Measurements from ENCODE around the gene KIAA1549. TPM values are rescaled to one million over a fixed set of nuclear protein-coding genes. Genes with fewer than 3 reads are reported as not detected.

The KIAA1549 gene
- total RNA-seq, 1 donor from 2014 or later, result 3.4 TPM

DNA sequence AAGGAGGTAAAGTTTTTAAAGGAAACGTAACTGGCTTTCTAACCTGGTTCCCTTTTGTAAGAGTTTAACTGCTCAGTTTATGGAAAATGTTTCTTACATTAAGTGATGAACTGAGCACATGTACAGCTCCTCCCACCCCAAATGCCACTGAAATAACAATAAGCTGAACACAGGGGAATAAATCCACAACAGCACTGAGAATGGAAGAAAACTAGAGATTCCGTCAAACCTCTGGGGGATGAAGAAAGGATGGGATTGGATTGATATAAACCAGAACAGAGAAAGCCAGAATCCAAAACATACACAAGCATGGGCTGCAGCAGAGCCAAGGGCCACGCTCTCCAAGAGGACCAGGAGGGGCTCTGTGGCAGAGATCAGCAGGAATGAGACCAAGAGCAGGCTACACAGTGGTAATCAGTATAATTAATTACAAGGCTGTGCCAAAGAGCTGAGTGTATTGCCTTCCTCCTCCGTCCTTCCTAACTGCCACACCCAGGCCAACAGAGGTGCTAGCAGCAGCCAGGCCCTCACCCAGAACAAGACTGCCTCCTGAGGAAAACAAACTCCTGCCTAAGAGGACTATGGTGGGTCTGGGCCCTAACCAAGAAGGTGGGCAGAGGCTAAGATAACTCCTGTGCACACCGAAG is 73.9 kb downstream of the KIAA1549 start:
- peak; percentile 74 for DNase-seq (ENCODE audit: low spot score)

DNA sequence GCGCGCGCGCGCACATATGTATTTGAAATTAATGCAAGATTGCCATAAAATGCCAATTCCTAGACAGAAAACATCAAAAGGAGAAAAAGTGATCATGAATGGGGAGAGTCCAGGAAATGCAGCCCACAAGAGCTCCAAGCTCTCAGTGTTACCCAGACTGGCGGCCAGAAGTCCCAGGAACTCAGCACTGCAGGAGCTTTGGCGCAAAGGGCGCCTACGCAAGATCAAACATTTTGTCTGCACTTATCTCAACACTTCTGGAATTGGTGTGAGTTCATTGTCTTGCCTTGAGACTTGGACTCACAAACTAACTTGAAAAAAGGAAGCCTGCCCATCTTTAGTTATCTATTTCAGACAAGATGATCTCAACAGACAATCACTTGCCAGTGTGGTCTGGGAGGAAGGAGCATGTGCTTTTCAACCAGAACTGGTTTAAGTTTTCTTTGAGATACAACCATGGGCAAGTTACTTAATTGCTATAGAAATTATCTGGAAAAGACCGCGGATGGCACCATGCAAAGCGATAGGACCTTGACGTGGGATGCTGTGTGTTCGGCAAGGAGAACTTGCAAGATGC is 77.2 kb downstream of the KIAA1549 start:
- no peak for DNase-seq (ENCODE audit: low spot score)

DNA sequence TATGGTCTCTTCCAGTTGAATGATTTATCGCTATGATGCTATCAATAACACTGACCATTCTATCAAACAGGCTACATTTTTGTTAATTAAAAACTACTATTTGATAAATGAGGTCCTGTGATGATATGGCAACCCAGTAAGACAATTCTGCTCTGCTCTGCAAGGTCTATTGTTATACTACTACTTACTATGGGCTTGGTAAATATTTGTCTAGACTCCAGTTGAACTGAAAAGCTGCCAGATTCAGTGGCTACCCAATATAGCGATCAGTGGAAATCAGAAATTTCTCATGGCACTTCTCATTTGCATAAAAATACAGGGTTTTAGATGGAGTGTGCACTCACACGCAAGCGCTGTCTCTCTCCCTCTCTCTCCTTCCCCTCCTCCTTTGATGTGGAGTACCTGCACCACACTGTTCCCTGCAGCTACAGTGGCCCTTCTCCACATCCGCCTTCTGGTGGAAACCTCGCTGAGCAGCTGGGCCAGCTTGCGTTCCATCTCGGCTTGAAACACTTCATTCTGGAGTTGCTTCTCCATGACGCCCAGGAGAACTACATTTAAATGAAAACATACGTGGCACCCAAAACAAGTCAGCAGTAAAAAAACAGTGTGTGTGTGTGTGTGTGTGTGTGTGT is 77.9 kb downstream of the KIAA1549 start:
- DNase-seq (ENCODE audit: low spot score), result no peak

DNA sequence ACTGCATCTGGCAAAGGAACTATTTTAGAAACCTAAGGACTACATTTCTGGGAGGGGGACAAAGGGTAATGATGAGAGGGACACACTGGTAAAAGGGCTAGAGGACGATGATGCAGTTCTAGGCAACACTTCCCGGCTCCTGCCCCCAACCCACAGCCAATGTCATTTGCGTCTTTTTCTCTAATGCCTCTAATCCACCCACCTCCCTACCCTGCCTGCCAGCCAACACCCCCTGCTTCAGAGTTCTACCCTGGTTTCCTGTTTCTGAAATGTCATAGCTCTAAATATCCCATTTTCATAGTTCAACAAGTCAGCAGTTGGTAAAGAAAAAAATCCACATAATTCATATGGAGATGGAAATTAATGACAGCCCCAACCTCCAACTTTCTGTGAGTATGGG is 79.0 kb downstream of the KIAA1549 start:
- DNase-seq (ENCODE audit: low spot score), result no peak

DNA sequence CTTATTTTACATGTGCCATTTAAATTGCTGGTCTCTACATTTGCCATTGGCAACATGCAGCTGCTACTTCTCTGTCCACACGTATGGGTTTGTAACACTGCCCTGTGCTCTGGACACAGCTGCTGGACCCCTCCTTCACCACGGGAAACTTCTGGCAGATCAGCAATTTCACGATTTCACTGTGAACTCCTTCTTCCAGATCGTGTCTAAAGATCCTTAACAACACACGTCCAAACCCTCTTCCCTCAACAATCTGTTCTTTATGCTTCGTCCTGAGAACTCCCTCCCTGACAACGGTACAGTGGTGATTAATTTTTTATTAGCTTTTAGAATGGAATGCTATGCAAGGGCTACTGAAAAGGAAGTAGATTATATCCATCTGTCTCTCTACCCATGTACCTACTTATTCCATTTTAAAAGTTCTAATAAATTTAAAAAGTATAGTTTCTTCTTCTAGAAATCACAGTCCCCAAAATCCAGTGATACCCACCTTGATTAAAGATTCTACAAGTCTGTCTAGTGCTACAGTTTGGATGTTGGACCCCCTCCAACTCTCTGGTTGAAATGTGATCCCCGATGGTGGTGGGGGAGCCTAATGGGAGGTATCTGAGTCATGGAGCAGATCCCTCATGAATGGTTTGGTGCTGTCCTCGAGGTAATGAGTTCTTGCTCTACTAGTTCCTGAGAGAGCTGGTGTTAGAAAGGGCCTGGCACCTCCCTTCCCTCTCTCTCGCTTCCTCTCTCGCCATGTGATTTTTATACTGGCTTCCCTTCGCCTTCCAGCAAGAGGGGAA is 81.0 kb downstream of the KIAA1549 start:
- DNase-seq (ENCODE audit: low spot score), result no peak

DNA sequence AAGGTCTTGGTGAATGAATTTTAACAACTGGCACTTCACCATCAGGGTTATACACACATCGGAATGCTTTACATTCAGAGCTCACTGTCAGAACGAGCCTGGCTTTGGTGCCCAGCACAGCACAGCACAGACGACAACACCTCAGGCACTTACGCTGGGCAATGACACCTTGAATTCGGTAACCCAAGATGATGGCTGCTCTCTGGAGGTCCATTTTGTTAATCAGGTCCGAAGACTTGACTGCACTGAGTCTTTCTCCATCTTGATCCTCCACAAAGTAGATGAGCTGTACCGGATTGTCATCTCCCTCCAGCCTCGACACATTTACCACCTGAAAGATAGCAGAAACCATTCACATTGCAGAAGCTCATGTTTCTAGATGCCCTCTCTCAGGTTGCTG is 82.4 kb downstream of the KIAA1549 start:
- DNase-seq (ENCODE audit: low spot score), result no peak

DNA sequence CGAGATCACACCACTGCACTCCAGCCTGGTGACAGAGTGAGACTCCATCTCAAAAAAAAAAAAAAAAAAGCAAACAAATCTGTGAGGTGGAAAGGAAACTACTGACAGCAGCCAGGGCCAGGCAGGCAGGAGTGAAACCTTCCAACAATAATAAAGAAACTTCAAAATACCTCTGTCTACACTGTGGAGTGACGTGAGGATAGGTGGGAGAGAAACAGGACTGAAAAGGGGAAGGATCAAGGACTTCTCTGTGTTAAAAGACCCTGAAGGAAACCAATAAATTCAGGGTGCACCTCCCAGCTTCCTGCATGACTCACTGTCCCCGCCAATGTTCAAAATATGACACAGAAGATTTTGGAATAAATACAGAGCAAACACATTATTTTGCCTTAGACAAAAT is 82.9 kb downstream of the KIAA1549 start:
- no peak for DNase-seq (ENCODE audit: low spot score)

DNA sequence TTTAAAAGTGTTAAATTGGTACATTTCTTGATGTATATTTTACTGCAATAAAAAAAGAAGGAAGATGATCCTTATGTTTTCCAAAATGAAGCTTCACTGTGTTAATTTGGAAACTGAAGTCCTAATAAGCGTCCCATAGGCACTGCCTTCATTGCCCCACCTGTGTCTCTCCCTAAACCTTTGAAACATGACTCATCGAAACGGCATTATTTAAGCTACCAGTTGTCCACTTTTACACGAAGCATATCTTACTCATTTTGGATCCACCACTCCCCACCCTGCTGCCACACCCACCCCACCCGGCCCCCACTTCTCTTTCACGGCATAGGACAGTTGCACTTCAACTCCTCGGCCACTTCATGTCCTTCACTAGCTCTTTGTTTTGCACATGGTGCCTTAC is 85.5 kb downstream of the KIAA1549 start:
- DNase-seq (ENCODE audit: low spot score), result no peak

DNA sequence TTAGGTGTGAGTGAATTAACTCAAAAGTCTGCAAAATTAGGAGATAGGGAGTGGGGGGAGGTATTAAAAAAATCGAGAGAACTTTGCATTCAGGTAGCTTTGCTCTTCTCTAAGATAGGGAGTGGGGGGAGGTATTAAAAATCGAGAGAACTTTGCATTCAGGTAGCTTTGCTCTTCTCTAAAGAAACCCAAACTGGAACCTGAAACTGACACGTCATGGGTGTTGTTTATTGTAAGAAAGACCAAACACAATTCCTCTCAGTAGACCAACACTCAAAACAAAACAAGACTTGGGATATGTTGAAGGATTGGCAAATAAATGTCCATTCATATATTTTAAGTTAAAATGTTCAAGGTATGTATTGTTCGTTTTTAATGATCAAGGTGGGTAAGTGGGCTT is 87.9 kb downstream of the KIAA1549 start:
- no peak for DNase-seq (ENCODE audit: low spot score)

DNA sequence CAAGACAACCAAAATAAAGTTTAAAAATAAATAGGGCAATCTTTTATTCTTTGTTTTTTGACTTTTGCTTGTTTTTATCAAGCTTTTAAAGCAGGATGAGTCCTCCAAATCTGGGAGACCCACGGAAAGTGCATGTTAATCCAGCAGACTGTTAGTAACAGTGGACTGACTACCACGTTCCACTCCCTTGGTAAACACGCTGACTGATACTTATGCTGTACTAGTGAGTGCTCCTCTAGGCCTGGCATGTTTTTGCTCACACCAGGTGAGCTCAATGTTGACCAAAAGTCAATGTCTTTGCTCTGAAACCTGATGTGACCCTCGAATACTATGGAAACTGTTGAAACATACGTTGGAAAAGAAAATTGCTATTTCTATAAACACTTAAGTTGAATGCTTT is 88.4 kb downstream of the KIAA1549 start:
- peak; percentile 20 for DNase-seq (ENCODE audit: low spot score)

DNA sequence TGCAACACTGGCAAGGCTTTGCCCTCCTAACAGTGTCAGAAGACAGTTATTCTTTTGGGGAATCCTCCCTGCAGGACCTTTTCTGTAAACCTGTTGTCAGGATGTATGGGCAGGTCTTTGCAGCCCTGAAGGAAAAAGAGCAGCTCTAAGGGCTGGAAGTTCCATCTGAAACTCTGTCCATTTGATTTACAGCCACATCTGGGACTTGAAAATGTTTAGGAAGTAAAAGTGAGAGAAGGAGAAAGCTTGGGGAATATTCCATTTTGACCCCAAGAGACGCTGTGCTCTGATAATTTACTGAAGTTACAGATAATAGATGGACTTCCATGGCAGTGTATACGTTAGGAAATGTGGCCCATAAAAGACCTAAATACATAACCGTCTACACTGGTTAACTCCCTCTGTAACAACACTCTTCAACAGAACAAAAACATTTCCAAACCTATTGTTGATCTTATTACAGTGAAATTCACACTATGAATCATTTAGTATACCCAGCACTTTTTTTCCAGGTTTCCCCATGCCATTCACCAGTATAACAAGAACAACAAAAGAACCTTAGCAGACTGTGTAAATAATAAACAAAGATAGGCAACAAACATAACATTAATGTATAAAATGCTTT is 89.1 kb downstream of the KIAA1549 start:
- peak; percentile 52 for DNase-seq (ENCODE audit: low spot score)

DNA sequence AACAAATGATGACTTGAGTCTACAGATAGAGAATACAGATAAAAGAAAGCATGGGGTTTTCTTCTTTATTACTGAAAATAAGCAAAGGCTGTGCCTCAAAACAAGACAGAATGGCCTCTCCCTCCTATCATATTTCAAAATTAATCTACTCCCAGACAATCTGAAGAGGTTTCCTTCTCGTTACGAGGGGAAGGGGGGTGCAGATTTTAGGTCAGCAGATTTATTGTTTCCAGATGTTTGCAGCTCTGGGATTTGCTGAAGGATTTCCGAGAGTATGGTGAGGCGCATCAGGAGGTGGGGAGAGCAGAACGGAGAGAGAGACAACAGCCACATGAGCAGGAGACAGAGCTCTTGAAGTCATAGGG is 89.8 kb downstream of the KIAA1549 start:
- DNase-seq (ENCODE audit: low spot score), result peak; percentile 94

DNA sequence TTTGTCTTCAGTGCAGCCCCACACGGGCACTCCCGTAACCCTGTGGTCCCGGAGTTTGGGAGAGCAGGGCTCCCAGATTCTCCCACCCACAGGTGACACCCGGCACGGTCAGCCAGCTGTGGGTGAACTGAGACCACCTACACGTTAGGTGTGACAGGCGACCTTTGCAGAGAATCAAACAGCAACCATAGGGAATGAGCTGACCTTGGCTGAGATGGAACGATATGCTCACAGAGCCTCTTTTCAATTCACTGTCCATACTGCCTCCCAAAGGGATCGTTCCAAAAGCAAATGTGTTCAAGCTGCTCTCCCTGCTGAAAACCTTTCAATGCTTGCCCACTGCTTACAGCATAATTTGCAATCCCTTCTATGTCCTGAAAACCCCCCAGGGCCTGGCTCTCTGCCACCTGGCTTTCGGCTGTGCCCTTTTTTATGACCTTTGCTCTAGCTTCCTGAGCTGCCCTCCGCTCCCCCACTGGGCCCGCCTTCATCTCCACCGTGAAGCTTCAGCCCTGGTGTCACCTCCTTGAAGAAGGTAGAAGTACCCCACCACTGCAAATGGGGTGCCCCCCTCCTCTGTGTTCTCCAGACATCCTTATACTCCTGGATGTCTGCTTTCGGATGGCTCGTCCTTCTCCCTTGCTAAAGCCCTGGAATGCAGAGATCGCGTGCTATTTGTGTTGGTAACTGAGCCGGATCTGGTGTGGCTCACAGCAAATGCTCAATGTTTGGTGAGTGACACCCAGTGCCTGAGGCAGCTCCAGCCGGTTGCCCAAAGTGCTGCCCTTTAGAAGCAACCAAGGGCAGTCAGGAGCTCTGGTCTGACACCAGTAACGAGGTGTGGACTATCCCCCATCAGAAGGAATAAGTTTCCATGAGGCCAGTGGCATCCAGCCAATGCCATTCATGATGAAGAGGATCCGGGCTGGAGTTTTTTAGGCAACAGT is 90.4 kb downstream of the KIAA1549 start:
- peak; percentile 79 for DNase-seq (ENCODE audit: low spot score)

DNA sequence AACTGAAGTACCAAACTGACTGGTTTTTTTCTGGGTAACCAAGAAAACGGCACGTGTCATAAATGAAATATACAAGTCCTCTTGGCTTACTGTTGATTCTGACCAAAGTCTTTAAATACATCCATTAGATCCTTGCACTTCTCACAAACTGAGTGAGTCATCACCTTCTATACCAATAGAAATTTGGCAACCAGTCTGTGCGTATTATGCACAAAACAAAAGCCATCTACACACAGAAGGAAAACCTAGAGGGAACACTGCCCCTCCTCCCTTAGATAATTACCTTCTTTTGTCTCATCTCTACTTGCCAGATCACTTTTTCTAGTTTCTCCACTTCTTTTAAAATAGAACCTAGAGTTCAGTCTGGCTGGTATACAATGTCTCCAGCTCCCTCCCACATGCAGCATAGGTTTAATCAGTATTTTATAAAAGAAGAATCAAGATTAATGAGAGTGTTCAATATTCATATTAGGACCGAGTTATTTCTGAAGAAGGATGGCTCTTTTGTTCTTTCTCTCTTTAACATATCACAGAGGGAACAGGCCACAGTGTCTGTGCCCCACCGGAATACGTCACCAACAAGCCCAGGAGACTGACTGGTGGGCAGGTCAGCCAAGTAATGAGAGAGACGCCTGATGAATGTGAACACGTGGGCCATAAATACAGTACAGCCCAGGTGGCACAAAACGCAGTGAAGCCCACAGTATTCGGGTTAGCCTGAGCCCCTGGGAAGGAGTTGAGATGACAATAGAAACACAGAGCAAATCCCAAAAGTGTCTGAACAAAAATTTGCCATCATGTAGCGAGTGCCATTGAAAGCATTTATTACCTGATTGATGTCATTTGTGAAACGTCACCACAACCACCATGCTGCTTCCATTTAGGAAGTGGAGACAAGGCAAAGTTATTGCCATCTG is 91.3 kb downstream of the KIAA1549 start:
- DNase-seq (ENCODE audit: low spot score), result peak; percentile 51

DNA sequence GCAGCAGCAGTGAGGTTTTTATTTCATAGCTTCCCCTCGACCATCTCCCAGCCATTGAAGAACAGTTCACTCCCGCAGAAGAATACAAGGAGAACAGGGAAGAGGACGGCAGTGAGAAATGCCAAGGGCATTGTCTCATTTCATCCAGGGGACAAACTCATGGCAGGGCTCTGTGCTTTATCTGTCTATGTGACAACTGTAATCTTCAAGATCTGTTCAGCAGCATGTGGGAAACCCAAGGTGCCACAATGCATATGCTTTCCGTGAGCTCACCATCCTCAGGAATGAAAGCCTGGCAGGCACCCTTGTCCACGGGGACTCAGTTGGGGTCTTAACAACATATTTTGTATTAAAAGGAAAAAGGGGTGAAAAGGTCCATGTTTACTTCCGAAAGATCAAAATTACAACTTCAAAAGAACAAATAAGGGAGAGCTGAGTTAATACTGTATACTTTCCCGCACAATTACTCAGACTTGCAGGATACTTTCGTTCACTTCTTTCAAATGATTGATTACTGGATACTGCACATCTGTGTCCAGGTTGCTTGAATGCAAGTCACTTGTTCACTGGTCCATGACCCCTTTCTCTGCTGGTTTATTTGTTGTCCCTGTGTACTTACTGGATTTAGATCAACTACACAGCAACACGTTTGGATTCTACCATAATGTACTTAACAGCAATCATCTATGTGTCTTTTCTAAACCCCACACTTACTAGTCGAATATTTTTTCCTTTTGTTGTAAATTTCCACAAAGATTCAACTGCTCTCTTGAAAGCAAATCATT is 93.1 kb downstream of the KIAA1549 start:
- DNase-seq (ENCODE audit: low spot score), result no peak

DNA sequence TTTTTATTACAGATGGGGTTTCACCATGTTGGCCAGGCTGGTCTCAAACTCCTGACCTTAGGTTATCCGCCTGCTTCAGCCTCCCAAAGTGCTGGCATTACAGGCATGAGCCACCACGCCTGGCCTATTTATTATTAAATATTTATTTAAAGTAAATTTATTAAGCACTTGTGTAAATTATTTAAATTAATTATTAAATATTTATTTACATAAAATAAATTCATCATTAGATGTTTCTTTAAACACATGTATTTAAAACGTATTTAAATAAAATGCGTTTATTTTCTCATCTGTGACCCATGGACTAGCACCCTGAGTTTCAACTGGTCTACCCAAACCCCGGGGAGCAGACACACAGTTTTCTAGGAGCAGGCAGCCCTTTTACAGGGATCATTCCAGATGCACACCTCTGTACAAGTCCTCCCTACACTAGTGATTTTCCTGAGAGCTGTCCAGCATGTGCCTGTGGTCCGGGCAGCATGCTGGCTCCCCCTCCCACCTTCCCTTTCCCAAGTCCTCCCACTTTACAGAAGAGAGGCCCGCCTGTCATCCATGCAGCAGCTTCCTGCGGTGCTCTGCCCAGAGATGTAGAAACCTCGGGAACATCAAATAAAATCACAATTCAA is 94.0 kb downstream of the KIAA1549 start:
- DNase-seq (ENCODE audit: low spot score), result peak; percentile 20

DNA sequence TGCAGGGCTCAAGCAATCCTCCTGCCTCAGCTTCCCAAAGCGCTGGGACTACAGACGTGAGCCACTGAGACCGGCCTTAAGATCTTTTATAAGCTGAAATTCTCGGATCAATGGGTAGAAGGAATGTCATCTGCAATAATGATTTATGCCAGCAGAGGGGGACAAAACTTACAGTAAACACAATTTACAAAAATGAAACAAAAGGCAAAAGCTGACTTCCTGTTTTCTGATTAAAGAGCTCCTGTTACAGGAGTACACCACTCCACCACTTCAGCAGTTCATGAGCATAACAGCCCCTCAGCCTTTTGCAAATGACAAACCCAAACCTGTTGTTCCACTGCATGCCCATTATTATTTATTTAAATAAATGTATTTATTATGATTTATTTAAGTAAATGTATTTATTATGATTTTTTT is 94.7 kb downstream of the KIAA1549 start:
- peak; percentile 55 for DNase-seq (ENCODE audit: low spot score)

DNA sequence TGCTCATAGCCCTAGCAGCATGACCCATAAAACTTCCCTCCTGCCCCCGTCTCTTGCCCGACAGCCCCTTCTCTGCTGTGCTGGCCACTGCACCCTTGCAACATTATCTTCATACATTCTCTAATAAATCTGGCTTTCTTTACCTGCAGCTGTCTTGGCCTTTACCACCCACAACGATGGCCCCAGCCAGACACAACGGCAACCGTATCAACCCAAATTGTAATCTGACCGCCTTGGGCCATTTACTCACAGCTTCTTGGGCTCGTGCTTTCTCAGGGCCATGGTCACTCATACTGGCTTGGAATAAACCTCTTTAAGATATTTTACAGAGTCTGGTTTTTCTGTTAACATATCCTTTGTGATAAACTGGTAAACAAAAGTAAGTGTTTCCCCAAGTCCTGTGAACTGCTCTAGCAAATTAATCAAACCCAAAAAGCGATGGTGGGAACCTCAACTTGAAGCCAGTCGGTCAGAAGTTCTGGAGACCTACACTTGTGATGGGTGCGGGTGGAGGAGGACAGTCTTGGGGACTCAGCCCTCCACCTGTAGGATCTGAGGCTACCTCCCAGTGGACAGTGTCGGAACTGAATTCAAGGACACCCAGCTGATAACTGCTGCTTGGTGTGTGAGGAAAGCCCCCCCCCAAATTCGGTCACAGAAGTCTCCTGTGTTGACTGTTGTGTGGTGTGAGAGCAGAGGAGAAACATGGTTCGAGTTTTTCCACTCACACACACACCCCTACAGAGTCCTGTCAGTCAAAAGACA is 95.6 kb downstream of the KIAA1549 start:
- no peak for DNase-seq (ENCODE audit: low spot score)

Data from umbilical cord (tissue), 2 donors.